Kasumi-1 (cell line): ENCODE results near the gene ELF1.
"Not testable (repeated sequence)": the region's sequence is repeated elsewhere in the genome, so short reads cannot be mapped to it uniquely, and the experiment has no call there.

Experiments
- DNase-seq, 2 experiments: peaks; one replicate each; lab custom pipeline; 2025; lab: John Stamatoyannopoulos, UW

The ELF1 gene

DNA sequence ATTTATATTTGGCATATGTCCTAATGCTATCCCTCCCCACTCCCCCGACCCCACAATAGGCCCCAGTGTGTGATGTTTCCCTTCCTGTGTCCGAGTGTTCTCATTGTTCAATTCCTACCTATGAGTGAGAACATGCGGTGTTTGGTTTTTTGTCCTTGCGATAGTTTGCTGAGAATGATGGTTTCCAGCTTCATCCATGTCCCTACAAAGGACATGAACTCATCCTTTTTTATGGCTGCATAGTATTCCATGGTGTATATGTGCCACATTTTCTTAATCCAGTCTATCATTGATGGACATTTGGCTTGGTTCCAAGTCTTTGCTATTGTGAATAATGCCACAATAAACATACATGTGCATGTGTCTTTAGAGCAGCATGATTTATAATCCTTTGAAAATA lies 23.3 kb upstream of the ELF1 start:
- not testable (repeated sequence) for DNase-seq

GRCh38 chr13:41040584-41041334 lies 21.6 kb upstream of the ELF1 start:
- DNase-seq = no peak

DNA sequence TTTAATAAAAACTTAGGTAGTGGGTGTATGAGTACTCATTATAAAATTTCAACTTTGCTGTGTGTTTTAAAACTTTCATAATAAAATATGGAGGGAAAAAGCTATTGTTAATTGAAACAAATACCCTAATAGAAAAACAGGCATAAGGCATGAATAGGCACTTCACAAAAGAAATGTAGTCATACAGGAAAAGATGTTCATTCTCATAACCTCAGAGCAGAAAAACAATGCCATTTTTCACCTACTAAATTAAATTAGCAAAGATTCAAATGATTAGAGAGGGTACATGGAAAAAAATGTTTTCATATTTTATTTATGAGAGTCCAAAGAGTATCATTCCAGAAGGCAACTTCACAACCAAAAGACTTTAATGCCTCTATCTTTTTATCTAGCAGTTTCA lies 20.6 kb upstream of the ELF1 start:
- no peak for DNase-seq

- not testable (repeated sequence) for DNase-seq
Observed at GRCh38 chr13:41036557-41036956, 17.4 kb upstream of the ELF1 start.

GRCh38 chr13:41034881-41035280 lies 15.8 kb upstream of the ELF1 start:
- no peak for DNase-seq

DNA sequence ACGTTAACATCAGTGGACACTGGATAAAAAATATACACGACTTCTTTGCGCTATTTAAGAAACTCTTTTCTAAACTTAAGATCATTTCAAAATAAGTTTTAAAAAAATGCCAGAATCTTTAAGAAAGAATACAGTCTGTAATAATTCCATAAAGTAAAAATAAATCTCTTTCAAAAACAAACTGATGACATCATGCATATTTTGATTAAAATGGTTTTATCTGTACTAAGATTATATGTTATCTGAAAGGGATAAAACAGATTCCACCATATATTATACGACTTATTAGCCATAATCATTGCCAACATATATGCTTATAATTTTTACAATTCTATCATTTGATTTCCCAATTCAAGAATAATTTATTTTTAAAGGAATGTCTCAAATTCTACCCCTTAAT lies 15.3 kb upstream of the ELF1 start:
- DNase-seq = no peak

DNA sequence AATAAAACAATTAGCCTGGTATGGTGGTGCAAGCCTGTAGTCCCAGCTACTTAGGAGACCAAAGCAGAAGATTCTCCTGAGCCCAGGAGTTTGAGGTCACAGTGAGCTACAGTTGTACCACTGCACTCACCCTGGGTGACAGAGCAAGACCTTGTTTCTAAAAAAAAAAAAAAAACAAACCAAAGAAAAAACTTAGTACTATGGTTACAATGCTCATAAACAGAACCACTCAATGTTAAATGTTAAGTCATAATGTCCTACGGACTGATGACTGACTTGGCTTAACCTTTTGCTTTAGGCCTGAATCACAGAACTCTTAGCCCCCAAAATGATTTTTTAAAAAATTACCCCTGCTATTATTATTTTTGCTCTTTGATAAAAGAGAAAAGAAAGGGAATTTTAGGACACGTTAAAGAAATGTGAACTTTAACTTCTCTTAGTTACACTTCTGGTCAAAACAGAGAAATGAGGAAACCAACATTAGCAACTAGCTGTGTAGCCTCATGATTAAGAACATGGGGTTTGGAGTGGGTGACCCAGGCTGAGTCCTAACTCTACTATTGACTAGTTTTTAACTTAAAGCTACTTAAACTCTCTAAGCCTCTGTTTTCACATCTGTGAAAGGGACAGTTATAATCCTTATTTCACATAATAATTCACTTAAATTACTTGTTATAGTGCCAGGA lies 13.7 kb upstream of the ELF1 start:
- DNase-seq = no peak

DNA sequence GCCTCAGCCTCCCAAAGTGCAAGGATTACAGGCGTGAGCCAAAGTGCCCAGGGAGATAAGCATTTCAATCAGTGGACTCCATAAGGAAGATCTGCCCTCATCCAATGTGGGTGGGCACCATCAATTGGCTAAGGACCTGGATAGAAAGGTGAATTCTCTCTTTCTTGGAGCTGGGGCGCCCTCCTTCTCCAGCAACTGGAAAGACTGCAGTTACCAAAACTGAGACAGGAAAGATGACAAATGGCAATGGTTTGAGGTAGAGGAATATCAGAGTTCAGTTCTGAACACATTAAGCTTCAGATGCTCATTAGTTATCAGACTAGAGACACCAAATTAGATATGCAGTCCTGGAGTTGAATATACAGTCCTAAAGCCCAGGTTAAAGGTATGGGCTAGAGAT lies 10.5 kb upstream of the ELF1 start:
- no peak for DNase-seq

DNA sequence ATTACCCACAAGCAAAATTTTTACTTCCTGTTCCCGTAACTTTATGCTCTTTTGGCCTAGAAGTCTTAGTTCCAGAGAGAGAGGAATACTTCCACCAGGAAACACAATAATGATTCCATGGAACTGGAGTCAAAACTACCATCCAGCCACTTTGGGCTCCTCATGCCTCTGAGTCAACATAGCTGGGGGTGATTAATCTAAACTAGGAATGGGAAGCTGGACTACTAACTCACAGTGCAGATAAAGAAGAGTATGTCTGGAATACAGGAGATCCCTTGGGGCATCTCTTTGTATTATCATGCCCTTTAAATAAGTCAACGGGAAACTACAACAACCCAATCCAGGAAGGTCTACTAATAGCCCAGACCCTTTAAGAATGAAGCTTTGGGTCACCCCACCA lies 8.9 kb upstream of the ELF1 start:
- no peak for DNase-seq

- DNase-seq = no peak
Observed at GRCh38 chr13:41026788-41027187, 7.7 kb upstream of the ELF1 start.

DNA sequence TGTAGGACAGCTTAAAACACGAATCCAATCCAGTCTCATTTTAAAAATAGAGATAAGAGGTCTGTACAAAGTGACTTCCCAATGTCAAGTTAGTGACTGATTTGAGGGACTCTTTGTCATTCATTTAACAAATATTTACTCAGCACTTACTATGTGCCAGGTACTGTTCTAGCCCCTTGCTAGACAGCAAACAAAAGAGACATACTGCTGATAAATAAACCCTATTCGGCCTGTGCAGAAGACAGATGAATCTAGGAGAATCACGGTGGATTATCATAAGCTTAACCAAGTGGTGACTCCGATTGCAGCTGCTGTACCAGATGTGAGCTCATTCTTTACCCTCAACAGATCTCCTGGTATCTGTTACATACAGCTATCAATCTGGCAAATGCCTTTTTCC lies 6.4 kb upstream of the ELF1 start:
- no peak for DNase-seq

DNA sequence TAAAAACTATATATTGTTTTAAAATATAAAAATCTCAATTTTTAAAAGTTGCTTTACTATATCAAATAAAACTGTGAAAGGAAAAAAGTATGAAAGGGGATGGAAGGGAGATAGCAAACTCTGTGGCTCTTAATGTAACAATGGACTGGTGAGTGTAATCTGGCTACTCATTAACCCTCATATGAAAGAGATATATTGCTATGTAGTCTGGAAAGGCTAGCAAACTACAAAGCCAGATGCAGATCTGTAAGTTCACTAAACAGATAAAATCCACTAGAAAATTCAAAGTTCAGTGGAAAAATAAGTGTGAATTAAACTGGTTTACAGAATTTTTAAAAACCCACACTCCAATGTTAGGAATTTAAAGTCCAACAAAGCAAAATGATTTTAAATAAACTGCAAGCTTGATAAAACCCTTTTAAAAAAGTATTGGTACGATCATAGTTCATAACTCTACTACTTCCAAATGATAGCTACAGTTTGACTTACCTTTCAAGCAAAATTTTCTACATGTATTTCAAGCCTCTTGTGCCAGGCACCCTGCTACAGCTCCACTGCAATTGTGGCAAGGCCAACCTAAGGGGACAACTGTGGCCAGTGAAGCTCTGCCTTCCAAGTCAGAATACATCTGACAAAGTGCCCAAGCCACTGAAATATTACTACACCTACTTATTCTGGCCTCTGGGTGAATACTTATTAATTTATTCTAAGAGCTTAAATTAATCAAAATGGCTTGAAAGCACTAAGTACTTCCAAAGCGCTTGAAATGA lies 647 bp upstream of the ELF1 start:
- DNase-seq = no peak

- peak in 1 of 2 experiments; percentile 68 for DNase-seq
Observed at GRCh38 chr13:41018602-41018948, 541 bp downstream of the ELF1 start.

DNA sequence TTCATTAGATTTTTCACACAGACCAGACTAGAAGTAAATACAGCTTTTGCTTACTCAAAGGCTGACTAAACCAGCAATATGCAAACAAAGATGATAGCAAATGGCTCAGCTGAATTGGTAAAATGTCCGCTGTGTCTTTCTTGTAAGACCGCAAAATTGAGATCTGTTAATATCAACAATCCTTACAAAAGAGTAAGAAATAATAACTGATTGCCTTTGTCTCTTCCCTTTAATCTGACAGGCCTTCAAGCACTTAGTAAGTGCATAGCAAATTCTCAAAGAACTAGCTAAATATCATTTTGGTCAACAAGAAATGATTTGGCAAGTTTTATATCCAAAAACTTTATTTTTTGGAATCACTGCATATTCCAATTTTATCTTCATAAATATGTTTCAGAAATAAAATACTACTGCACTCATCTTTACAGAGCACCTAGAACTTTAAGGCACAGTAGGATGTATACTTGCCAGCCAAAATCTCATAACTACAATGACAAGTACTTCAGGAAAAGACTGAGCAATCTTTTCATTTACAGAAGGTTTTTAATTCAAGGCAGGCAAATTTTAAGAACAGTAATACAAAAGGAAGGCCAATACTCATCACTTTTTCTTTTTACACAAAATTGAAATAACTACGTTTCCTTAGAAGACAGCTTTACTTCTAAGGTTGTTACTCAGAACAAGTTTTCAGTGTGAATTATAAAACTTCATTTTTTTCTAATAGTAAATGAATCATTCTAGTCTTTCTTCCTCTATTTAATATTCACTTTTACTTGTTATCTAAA lies 1.1 kb downstream of the ELF1 start:
- DNase-seq = no peak

- DNase-seq = peak in 1 of 2 experiments; percentile 74
Observed at GRCh38 chr13:41017159-41017558, 2.0 kb downstream of the ELF1 start.

DNA sequence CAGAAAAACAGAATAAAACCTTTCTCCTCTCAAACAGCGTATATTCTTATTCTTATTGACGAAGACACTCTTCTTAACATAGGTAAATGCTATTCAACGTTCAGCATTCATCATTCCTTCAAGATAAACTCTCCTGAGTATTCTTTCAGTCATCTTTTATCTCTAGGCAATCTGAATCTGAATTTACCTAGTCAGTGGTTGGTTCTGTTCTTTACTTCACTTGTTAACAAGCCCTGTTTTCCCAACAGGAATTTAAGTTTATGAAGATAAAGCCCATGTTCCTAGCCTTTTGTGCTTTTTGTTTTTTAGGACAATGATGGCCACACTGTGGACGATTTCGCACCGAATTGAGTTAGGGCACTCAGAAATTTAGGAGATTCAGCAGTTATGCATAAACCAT lies 3.2 kb downstream of the ELF1 start:
- DNase-seq = no peak

DNA sequence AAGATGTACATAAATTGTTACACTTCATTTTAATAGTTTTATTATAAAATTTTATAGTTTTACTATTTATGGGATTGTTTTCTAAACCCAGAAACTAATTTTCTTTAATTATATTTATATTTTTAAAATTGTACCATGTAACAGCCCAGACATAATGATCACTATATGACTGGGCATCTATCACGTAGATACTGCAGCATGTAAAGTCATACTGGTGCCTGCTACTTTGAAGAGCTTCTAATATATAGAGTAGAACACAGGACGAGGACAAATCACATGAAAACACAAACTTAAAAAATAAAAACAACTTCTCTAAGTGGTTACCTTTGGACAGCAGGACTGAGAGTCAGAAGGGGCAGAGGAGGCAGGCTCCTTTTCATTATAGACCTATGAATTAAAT lies 5.3 kb downstream of the ELF1 start:
- no peak for DNase-seq

- no peak for DNase-seq
Observed at GRCh38 chr13:41012536-41012935, 6.6 kb downstream of the ELF1 start.

DNA sequence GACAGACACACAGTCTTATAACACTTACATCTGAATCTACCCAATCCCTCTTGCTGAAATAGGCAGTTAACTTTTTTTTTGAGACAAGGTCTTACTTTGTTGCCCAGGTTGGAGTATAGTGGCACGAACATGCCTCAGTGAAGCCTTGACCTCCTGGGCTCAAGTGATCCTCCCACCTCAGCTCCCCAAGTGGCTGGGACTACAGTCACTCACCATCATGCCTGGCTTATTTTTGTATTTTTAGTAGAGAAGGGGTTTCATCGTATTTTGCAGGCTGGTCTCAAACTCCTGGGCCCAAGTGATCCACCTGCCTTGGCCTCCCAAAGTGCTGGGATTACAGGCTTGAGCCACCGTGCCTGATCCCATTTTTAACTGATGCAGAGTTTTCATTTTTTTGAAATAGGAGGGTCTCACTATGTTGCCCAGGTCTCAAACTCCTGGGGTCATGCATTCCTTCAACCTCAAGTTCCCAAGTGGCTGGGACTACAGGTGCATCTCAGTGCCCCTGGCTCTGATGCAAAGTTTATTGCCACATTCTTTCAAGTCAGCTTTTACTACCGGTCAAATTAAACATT lies 7.6 kb downstream of the ELF1 start:
- DNase-seq = no peak

GRCh38 chr13:41008349-41008980 lies 10.7 kb downstream of the ELF1 start:
- DNase-seq = no peak

DNA sequence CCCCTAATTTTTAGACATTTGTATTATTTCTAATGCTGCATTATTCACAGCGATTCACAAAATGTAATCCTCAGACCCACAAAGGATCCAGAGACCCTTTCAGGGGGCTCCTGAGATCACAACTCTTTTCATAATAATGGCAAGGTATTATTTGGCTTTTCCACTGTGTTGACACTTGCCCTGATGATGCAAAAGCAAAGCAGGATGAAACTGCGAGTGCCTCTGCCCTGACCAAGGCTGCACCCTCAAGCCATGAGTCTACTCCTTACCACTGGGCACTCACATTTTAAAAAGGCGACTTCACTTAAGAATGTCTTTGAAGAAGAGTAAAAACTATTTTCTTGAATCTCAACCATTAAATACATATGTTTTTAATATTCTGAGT lies 11.4 kb downstream of the ELF1 start:
- no peak for DNase-seq
